CD4-positive, alpha-beta memory T cell (primary cell): ENCODE results near the gene MNX1. TPM values are rescaled to one million over a fixed set of nuclear protein-coding genes. Genes with fewer than 3 reads are reported as not detected.

Source experiments
- CTCF ChIA-PET: fragments of 350-600 bp; sonication (Branson Sonifier 250); formaldehyde crosslinking; loops from one replicate; lab custom pipeline; 2021; ENCODE audit warnings: inconsistent platforms; ENCODE audit not compliant: partially characterized antibody; lab: Charles Lee
- POLR2A ChIA-PET: fragments of 350-600 bp; sonication (Branson Sonifier 250); formaldehyde crosslinking; loops from one replicate; lab custom pipeline; 2021; ENCODE audit not compliant: partially characterized antibody; lab: Charles Lee
- DNase-seq, 5 donors: peaks; one replicate each; pipeline versions ENCODE4 v3.0.0 to v3.0.0-alpha.2; 2020 to 2022; ENCODE audit warnings: mixed read lengths in 1 of 5
- H3K27ac ChIP-seq: one replicate; pipeline ENCODE4 v1.7.0; 2013; ENCODE audit warnings: low read depth, low read length
- H3K27me3 ChIP-seq: 2 replicates; pipeline ENCODE4 v1.7.0; 2013; ENCODE audit warnings: mild to moderate bottlenecking, low read length, moderate library complexity; ENCODE audit not compliant: insufficient read depth
- H3K36me3 ChIP-seq: 2 replicates; pipeline ENCODE4 v1.7.0; 2013; ENCODE audit warnings: mild to moderate bottlenecking, low read length, moderate library complexity; ENCODE audit not compliant: insufficient read depth
- H3K4me1 ChIP-seq: 2 replicates; pipeline ENCODE4 v1.7.0; 2013; ENCODE audit warnings: mild to moderate bottlenecking, low read length, moderate library complexity; ENCODE audit not compliant: insufficient read depth
- H3K4me3 ChIP-seq, 2 donors: one replicate each; pipeline ENCODE4 v1.7.0; 2013; ENCODE audit warnings: low read length in 2 of 2, mild to moderate bottlenecking in 1 of 2
- H3K9me3 ChIP-seq, 2 donors: one replicate each; pipeline ENCODE4 v1.7.0; 2013; ENCODE audit warnings: low read length in 2 of 2, control low read depth in 1 of 2; ENCODE audit not compliant: control insufficient read depth in 1 of 2
- H3K27ac Mint-ChIP-seq, 7 donors: one replicate each; pipeline ENCODE4 v1.8.0; 2020 to 2021; ENCODE audit warnings: mixed read lengths in 7 of 7, mild to moderate bottlenecking in 6 of 7, inconsistent platforms in 3 of 7, moderate library complexity in 3 of 7
- H3K27me3 Mint-ChIP-seq, 2 donors: one replicate each; pipeline ENCODE4 v1.8.0; 2020 to 2021; ENCODE audit warnings: mixed read lengths in 2 of 2
- H3K36me3 Mint-ChIP-seq, 2 donors: one replicate each; pipeline ENCODE4 v1.8.0; 2020 to 2021; ENCODE audit warnings: mixed read lengths in 2 of 2, inconsistent platforms in 1 of 2, mild to moderate bottlenecking in 1 of 2
- H3K4me1 Mint-ChIP-seq, 4 donors: one replicate each; pipeline ENCODE4 v1.8.0; 2020 to 2021; ENCODE audit warnings: mixed read lengths in 4 of 4, mild to moderate bottlenecking in 1 of 4
- H3K4me3 Mint-ChIP-seq, 8 donors: one replicate each; pipeline ENCODE4 v1.8.0; 2020 to 2021; ENCODE audit warnings: mixed read lengths in 8 of 8, mild to moderate bottlenecking in 7 of 8, moderate library complexity in 6 of 8, inconsistent platforms in 3 of 8
- H3K9me3 Mint-ChIP-seq, 8 donors: one replicate each; pipeline ENCODE4 v1.8.0; 2020 to 2021; ENCODE audit warnings: mixed read lengths in 8 of 8, mild to moderate bottlenecking in 5 of 8, inconsistent platforms in 3 of 8, moderate library complexity in 1 of 8
- intact Hi-C: fragments of 100-400 bp; cut with micrococcal nuclease; formaldehyde crosslinking; loops from one replicate; pipeline ENCODE4 v1.15.1; 2023
- polyA plus RNA-seq, 2 donors: library from polyadenylated mRNA; unstranded; fragments of 300-500 nt; fragmentation: Illumina TruSeq; gene quantifications; one replicate each; pipeline ENCODE4 v1.2.3, GENCODE V29; 2021
- total RNA-seq, 2 experiments: library from RNA; stranded (reverse); gene quantifications; one replicate each; pipeline ENCODE4 v1.2.3, GENCODE V29; 2021

MNX1 gene
- total and polyA plus RNA-seq, 4 experiments from 2014 or later, result not detected

DNA sequence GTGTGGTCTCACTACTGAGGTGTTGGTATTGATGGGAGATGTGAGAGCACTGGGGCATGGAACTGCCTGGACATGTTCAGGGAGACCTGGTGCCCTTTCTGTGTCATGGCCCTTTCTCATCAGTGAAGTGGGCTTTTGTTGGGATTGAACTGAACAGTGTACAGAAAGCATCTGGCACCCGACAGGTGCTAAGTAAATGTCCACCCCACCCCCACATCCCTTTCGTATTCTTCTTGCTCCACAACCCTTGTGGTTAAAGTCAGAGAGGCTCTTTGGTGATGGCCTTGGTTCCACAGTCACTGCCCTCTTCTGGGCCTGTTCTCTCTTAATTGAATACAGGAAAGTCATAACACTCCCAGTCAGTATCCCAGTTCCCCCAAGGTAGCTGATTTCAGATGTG is 55.5 kb downstream of the MNX1 start:
- Histone ChIP-seq H3K9me3 (no peaks in the 10 kb centered on the region), H3K4me1 (peaks cover 26% of the 10 kb centered on the region), H3K27me3 (no peaks in the 10 kb centered on the region), H3K27ac (no peak overlapping the region), H3K36me3 (peaks cover 58% of the 10 kb centered on the region), H3K4me3 (no peak overlapping the region)
- DNase-seq, result no peak
- Mint-ChIP-seq H3K36me3 (peaks cover 46 to 72% of the 10 kb centered on the region in 2 donors), H3K27ac (no peak overlapping the region), H3K4me1 (peaks cover 22 to 28% (median 25%) of the 10 kb centered on the region in 4 donors), H3K9me3 (no peaks in the 10 kb centered on the region), H3K4me3 (no peak overlapping the region), H3K27me3 (no peaks in the 10 kb centered on the region)
- intact Hi-C loops, result no loop called here
- ChIA-PET POLR2A (interaction anchor here (0.7 kb wide), 1 partner anchor 33 kb away, joined by 4 read pairs; no protein-coding TSS in a partner anchor), CTCF (no interaction called here)

Other genes starting within 250 kb of the MNX1 start
- gene LMBR1, start 117.5 kb downstream of the MNX1 start, total RNA-seq, result 10 to 100 TPM; 73.9 to 97.4 TPM
- 10 to 100 TPM; 35.3 to 36.6 TPM for gene LMBR1, start 117.5 kb downstream of the MNX1 start, polyA plus RNA-seq
- gene NOM1, start 61.0 kb downstream of the MNX1 start, total RNA-seq, result 10 to 100 TPM; 31.4 to 32.5 TPM
- 1 to 10 TPM in 1 of 2 donors, under 1 TPM in 1; 0.82 to 9.8 TPM for gene NOM1, start 61.0 kb downstream of the MNX1 start, polyA plus RNA-seq
- gene UBE3C, start 128.3 kb upstream of the MNX1 start, total RNA-seq, result 10 to 100 TPM; 57.5 to 59.7 TPM
- gene UBE3C, start 128.3 kb upstream of the MNX1 start, polyA plus RNA-seq, result 10 to 100 TPM; 32.6 to 36.2 TPM